ENCODE measurements around the gene KAZALD1. TPM values are rescaled to one million over a fixed set of nuclear protein-coding genes. Genes with fewer than 3 reads are reported as not detected.

KAZALD1 gene
- total RNA-seq, 4 donors from 2014 or later = 25.9 to 41.8 (median 39.1) TPM; not detected in 1

GRCh38 chr10:101110856-101111523 is 49.2 kb downstream of the KAZALD1 start:
- no peak overlapping the region for H3K27ac ChIP-seq
- no peak for DNase-seq
- H3K27me3 ChIP-seq = peaks cover 0 to 4% of the 10 kb centered on the region in 2 donors
- TF ChIP-seq CTCF (IDR thresholded peaks at IDR 0.05) (no peak), POLR2A (IDR thresholded peaks at IDR 0.05) (no peak)
- no peaks in the 10 kb centered on the region for H3K36me3 ChIP-seq
- H3K4me1 ChIP-seq = no peaks in the 10 kb centered on the region
- no peak overlapping the region for H3K4me3 ChIP-seq
- H3K9me3 ChIP-seq = no peaks in the 10 kb centered on the region

DNA sequence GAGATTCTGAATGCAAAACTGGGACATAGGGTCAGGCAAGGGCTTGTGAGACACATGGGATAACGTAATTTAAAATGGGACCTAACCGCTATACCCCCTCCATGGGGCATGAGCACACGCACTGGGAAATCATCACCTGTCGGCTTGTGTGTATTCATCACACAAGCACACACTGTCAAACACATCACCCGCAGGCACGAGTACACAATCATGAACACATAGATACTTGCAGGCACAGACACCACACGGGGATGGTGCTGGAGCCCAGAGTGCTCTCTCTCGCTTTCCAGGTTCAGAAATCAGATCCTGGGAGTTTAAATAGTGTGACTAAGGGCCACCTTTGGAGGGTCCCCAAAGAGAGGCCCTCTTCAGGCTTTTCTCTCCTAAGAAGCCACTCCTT is 49.8 kb downstream of the KAZALD1 start:
- Histone ChIP-seq H3K27ac (no peak overlapping the region), H3K9me3 (no peaks in the 10 kb centered on the region), H3K4me1 (no peaks in the 10 kb centered on the region), H3K36me3 (no peaks in the 10 kb centered on the region), H3K27me3 (peaks cover 0 to 4% of the 10 kb centered on the region in 2 donors), H3K4me3 (no peak overlapping the region)
- TF ChIP-seq CTCF (IDR thresholded peaks at IDR 0.05) (no peak), POLR2A (IDR thresholded peaks at IDR 0.05) (no peak)
- no peak for DNase-seq

DNA sequence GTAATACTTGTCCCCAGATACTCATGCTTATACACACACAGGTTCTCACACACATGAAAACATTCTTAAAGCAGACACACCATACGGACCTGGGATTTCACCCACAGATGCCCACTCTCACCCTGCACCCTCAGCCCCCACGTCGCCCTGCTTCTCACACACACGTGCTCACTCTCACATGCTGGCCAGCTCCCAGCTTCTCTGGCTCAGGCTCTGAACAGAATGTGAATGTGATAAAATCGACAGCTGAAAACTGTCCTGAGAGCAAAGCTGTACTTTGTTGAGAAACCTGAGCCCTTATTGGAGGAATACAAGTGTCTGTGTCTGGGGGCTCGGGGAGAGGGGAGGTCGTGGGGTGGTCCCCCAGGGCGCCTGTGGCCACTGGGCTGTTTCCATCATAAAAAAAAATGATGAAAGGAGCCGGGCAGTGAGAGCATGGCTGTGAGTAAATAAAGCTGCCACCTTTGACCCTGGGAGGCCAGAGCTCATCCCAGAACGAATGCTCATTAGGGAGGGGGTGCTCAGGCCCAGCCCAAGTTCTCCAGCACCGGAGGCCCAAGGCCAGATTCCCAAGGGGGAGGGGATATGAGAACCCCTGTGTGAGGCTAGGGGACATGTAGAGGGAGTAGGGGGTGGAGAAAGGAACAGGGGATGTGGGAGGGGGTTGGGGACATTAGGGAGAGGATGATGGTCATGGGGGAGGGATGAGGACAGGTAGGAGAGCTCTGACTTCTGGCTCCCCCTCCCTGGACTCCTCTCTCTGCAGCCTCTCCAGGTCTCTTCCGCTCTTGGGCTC is 51.2 kb downstream of the KAZALD1 start:
- no peaks in the 10 kb centered on the region for H3K9me3 ChIP-seq
- H3K36me3 ChIP-seq = no peaks in the 10 kb centered on the region
- no peak for TF ChIP-seq POLR2A (IDR thresholded peaks at IDR 0.05)
- TF ChIP-seq CTCF (IDR thresholded peaks at IDR 0.05) = no peak
- H3K27me3 ChIP-seq = peaks cover 0 to 4% of the 10 kb centered on the region in 2 donors
- DNase-seq = no peak
- H3K27ac ChIP-seq = no peak overlapping the region
- H3K4me3 ChIP-seq = no peak overlapping the region
- no peaks in the 10 kb centered on the region for H3K4me1 ChIP-seq

DNA sequence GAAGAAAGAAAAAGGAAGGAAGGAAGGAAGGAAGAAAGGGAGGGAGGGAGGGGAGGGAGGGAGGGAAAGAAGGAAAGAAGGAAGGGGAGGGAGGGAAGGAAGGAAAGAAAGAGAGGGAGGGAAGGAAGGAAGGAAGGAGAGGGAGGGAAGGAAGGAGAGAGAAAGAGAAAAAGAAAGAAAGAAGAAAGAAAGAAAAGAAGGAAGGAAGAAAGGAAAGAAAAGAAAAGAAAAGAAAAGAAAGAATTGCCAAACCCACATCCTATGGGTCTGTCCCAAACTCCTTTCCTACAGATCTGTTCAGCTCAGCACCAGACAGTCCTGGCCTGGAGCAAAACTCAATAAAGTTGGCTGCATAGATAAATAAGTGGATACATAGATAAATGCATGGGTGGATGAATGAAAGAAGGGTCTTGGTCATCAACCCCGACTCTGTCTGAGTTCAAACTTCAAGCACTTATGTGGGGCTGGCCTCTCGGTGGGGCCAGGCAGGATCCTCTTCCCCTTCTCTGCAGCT is 52.2 kb downstream of the KAZALD1 start:
- peaks cover 0 to 4% of the 10 kb centered on the region in 2 donors for H3K27me3 ChIP-seq
- DNase-seq = no peak
- H3K9me3 ChIP-seq = no peaks in the 10 kb centered on the region
- no peak overlapping the region for H3K4me3 ChIP-seq
- TF ChIP-seq POLR2A (IDR thresholded peaks at IDR 0.05) (no peak), CTCF (IDR thresholded peaks at IDR 0.05) (no peak)
- H3K27ac ChIP-seq = no peak overlapping the region
- H3K4me1 ChIP-seq = no peaks in the 10 kb centered on the region
- no peaks in the 10 kb centered on the region for H3K36me3 ChIP-seq

DNA sequence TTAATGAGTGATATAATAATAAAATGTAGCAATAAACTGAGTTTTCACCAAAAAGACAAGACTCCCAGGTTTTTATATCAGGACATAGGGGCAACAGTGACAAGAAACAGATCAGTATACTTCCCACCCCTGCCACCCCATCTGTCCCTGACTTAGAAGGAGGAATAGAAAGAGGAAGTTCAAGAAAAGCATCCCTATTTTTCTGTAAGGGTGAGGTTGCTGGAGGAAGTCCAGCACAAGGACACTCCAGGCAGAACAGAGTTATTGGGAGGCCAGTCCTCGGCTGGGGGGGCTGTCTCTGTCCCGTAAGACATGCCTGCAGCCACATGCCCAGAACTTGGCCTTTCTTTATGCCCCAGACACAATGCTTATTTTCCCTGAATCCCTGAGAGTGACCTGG is 52.9 kb downstream of the KAZALD1 start:
- Histone ChIP-seq H3K4me3 (no peak overlapping the region), H3K36me3 (no peaks in the 10 kb centered on the region), H3K9me3 (no peaks in the 10 kb centered on the region), H3K27me3 (peaks cover 0 to 4% of the 10 kb centered on the region in 2 donors), H3K27ac (no peak overlapping the region), H3K4me1 (no peaks in the 10 kb centered on the region)
- DNase-seq = no peak
- TF ChIP-seq POLR2A (IDR thresholded peaks at IDR 0.05) (no peak), CTCF (IDR thresholded peaks at IDR 0.05) (no peak)

Other genes with a start within 250 kb of the KAZALD1 start
- 10 to 100 TPM; 11.0 to 37.2 (median 32.0) TPM for gene SLF2, start 149.0 kb upstream of the KAZALD1 start, total RNA-seq
- gene SEMA4G, start 92.5 kb upstream of the KAZALD1 start, total RNA-seq = 100 to 1,000 TPM in 3 of 4 donors, 10 to 100 TPM in 1; 16.5 to 233 (median 185) TPM
- gene MRPL43, start 74.5 kb upstream of the KAZALD1 start, total RNA-seq = 10 to 100 TPM; 40.5 to 85.5 (median 61.7) TPM
- gene TWNK, start 74.4 kb upstream of the KAZALD1 start, total RNA-seq = 10 to 100 TPM in 1 of 4 donors, 1 to 10 TPM in 3; 3.8 to 18.2 (median 4.4) TPM
- gene LZTS2, start 62.2 kb upstream of the KAZALD1 start, total RNA-seq = 10 to 100 TPM; 28.0 to 57.4 (median 47.1) TPM
- 10 to 100 TPM in 3 of 4 donors, under 1 TPM in 1; 0.83 to 58.7 (median 51.3) TPM for gene PDZD7, start 30.9 kb upstream of the KAZALD1 start, total RNA-seq
- gene SFXN3, start 30.8 kb upstream of the KAZALD1 start, total RNA-seq = 100 to 1,000 TPM; 165 to 772 (median 494) TPM
- gene TLX1, start 69.3 kb downstream of the KAZALD1 start, total RNA-seq = 1 to 10 TPM in 3 of 4 donors, not detected in 1; 1.6 to 4.8 (median 3.2) TPM
- gene LBX1, start 167.5 kb downstream of the KAZALD1 start, total RNA-seq = not detected